OCI-LY7 (cell line): Measurements from ENCODE around the gene ZNF655.

ENCODE experiments used
- CTCF ChIP-seq: fragments of 200-600 bp; sonication (generic); conservative IDR thresholded peaks from 2 replicates; pipeline ENCODE4 v1.5.1; 2014; ENCODE audit warnings: mild to moderate bottlenecking, antibody characterized with exemption, low read length, moderate library complexity, mixed read lengths
- EZH2phosphoT487 ChIP-seq: fragments of 200-600 bp; sonication (generic); IDR thresholded peaks from 2 replicates; pipeline ENCODE4 v1.6.1; 2018; ENCODE audit warnings: low read depth, borderline replicate concordance, mild to moderate bottlenecking, mixed run types, antibody characterized with exemption, low read length, moderate library complexity, mixed read lengths

- no peak for TF ChIP-seq CTCF
- no peak for TF ChIP-seq EZH2phosphoT487
Measured at GRCh38 chr7:99623702-99624447, 65.4 kb downstream of the ZNF655 start.
